Activated T-helper 17 cell treated with anti-CD3 and anti-CD28 coated beads, Interleukin-2, amount 50 U/mL, for 72 hours (primary cell): Measurements from ENCODE around the gene ZMYND15. TPM values are rescaled to one million over a fixed set of nuclear protein-coding genes. Genes with fewer than 3 reads are reported as not detected.
A peak's percentile ranks its signal among the peaks of the same experiment; 100 is the strongest.

ENCODE experiments used
- ATAC-seq: fragments of 150-1000 bp; cut with Tn5 transposase; replicated peaks from 2 replicates; pipeline ENCODE4 v1.10.0; 2021; ENCODE audit warnings: mild to moderate bottlenecking, moderate library complexity
- H3K27ac Mint-ChIP-seq: one replicate; pipeline ENCODE4 v1.8.0; 2022; ENCODE audit warnings: mixed read lengths
- H3K27me3 Mint-ChIP-seq: one replicate; pipeline ENCODE4 v1.8.0; 2022; ENCODE audit warnings: mixed read lengths
- H3K36me3 Mint-ChIP-seq: one replicate; pipeline ENCODE4 v1.8.0; 2022; ENCODE audit warnings: low read depth, mild to moderate bottlenecking, mixed read lengths
- H3K4me1 Mint-ChIP-seq: one replicate; pipeline ENCODE4 v1.8.0; 2022; ENCODE audit warnings: mixed read lengths
- H3K4me3 Mint-ChIP-seq: one replicate; pipeline ENCODE4 v1.8.0; 2022; ENCODE audit warnings: mild to moderate bottlenecking, mixed read lengths
- H3K9me3 Mint-ChIP-seq: one replicate; pipeline ENCODE4 v1.8.0; 2022; ENCODE audit warnings: mixed read lengths
- total RNA-seq, 2 donors: library from RNA; stranded (reverse); gene quantifications; one replicate each; pipeline ENCODE4 v1.2.3, GENCODE V29; 2022

Gene ZMYND15
- total RNA-seq, 2 donors from 2014 or later, result 0.42 TPM; not detected in 1

DNA sequence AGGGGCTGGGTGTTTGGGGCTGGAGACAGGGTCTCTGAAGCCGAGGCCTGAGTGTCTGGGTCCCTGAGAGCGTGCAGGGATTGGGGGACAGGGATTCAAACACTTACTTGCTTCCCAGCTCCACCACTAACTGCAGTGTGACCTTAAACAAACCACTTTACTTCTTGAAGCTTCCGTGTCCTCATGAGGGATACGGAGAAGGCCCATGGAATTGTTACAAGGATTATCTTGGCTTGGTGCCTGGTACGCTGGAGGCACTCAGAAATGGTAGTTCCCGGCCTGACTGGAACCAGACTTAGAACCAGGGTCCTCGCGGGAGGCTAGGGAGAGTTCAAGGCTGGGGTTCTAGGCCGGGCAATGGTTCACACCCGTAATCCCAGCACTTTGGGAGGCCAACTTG is 3.0 kb downstream of the ZMYND15 start:
- Mint-ChIP-seq H3K36me3 (no peaks in the 10 kb centered on the region), H3K9me3 (no peaks in the 10 kb centered on the region), H3K4me1 (peaks cover 12% of the 10 kb centered on the region), H3K27ac (no peak overlapping the region), H3K4me3 (no peak overlapping the region), H3K27me3 (peaks cover 10% of the 10 kb centered on the region)
- ATAC-seq, result no peak

- ATAC-seq, result no peak
- Mint-ChIP-seq H3K4me3 (no peak overlapping the region), H3K4me1 (peaks cover 17% of the 10 kb centered on the region), H3K9me3 (no peaks in the 10 kb centered on the region), H3K27ac (no peak overlapping the region), H3K27me3 (peaks cover 10% of the 10 kb centered on the region), H3K36me3 (no peaks in the 10 kb centered on the region)
These were observed 3.6 kb downstream of the ZMYND15 start for GRCh38 chr17:4743216-4743615.

- Mint-ChIP-seq H3K27me3 (peaks cover 10% of the 10 kb centered on the region), H3K4me1 (peaks cover 13% of the 10 kb centered on the region), H3K27ac (no peak overlapping the region), H3K9me3 (no peaks in the 10 kb centered on the region), H3K4me3 (no peak overlapping the region), H3K36me3 (no peaks in the 10 kb centered on the region)
- ATAC-seq, result no peak
These were observed 4.3 kb downstream of the ZMYND15 start for GRCh38 chr17:4743898-4744297.

GRCh38 chr17:4744999-4745969 is 5.7 kb downstream of the ZMYND15 start:
- Mint-ChIP-seq H3K27ac (no peak overlapping the region), H3K9me3 (no peaks in the 10 kb centered on the region), H3K4me1 (peaks cover 10% of the 10 kb centered on the region), H3K27me3 (peaks cover 7% of the 10 kb centered on the region), H3K36me3 (no peaks in the 10 kb centered on the region), H3K4me3 (no peak overlapping the region)
- no peak for ATAC-seq

GRCh38 chr17:4747847-4748246 is 8.2 kb downstream of the ZMYND15 start:
- no peaks in the 10 kb centered on the region for H3K36me3 Mint-ChIP-seq
- H3K27ac Mint-ChIP-seq, result peak overlapping the region; percentile 22
- peaks cover 4% of the 10 kb centered on the region for H3K27me3 Mint-ChIP-seq
- H3K9me3 Mint-ChIP-seq, result no peaks in the 10 kb centered on the region
- H3K4me1 Mint-ChIP-seq, result peaks cover 6% of the 10 kb centered on the region
- peak; percentile 75 for ATAC-seq
- peak overlapping the region; percentile 63 for H3K4me3 Mint-ChIP-seq

- no peak for ATAC-seq
These were observed 9.1 kb downstream of the ZMYND15 start for GRCh38 chr17:4748686-4749085.

DNA sequence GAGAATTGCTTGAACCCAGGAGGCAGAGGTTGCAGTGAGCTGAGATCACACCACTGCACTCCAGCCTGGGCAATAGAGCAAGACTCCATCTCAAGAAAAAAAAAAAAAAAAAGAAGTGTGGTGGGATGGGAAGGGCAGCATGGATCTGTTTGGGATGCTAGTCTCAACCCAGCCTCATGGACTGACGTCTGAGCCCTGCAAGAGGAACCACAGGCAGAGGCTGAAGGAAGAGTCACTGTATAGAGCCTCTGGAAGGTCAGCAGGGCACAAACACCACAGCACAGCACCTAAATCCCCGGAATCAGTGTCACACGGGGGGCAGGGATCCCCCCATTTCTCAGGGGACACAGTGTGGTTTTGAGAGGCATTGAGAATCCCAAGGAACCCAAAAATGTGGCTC is 11.0 kb downstream of the ZMYND15 start:
- H3K36me3 Mint-ChIP-seq, result no peaks in the 10 kb centered on the region
- H3K4me1 Mint-ChIP-seq, result peaks cover 6% of the 10 kb centered on the region
- peaks cover 18% of the 10 kb centered on the region for H3K27me3 Mint-ChIP-seq
- no peak for ATAC-seq
- no peak overlapping the region for H3K27ac Mint-ChIP-seq
- no peak overlapping the region for H3K4me3 Mint-ChIP-seq
- H3K9me3 Mint-ChIP-seq, result no peaks in the 10 kb centered on the region

More at GRCh38 chr17:4748686-4749085, 9.1 kb downstream of the ZMYND15 start:
- peak overlapping the region; percentile 63 for H3K4me3 Mint-ChIP-seq
- H3K27me3 Mint-ChIP-seq, result peaks cover 6% of the 10 kb centered on the region
- no peak overlapping the region for H3K27ac Mint-ChIP-seq
- H3K4me1 Mint-ChIP-seq, result peaks cover 6% of the 10 kb centered on the region
- H3K36me3 Mint-ChIP-seq, result no peaks in the 10 kb centered on the region
- no peaks in the 10 kb centered on the region for H3K9me3 Mint-ChIP-seq

- Mint-ChIP-seq H3K27ac (no peak overlapping the region), H3K9me3 (no peaks in the 10 kb centered on the region), H3K4me3 (no peak overlapping the region), H3K27me3 (peaks cover 18% of the 10 kb centered on the region), H3K36me3 (no peaks in the 10 kb centered on the region), H3K4me1 (peaks cover 6% of the 10 kb centered on the region)
- ATAC-seq, result no peak
These were observed 12.3 kb downstream of the ZMYND15 start for GRCh38 chr17:4751932-4752331.

DNA sequence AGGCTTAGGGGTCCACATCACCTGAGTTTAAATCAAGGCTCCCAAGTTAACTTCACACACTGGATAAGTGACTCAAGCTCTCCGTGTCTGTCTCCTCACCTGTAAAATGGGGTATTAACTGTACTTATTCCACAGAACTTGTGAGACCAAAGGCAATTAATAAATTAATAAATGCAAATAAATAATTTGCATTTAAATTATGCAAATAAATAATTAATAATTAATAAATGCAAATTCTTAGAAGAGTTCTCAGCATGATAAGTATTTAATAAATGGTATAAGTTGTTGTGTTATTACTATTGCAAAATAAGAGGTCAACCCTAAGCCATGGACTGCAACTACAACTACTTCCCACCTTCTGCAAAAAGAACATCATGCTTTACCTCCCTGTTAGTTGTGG is 13.8 kb downstream of the ZMYND15 start:
- H3K27me3 Mint-ChIP-seq, result peaks cover 18% of the 10 kb centered on the region
- H3K4me3 Mint-ChIP-seq, result no peak overlapping the region
- H3K27ac Mint-ChIP-seq, result no peak overlapping the region
- H3K9me3 Mint-ChIP-seq, result no peaks in the 10 kb centered on the region
- no peaks in the 10 kb centered on the region for H3K4me1 Mint-ChIP-seq
- H3K36me3 Mint-ChIP-seq, result no peaks in the 10 kb centered on the region
- no peak for ATAC-seq

DNA sequence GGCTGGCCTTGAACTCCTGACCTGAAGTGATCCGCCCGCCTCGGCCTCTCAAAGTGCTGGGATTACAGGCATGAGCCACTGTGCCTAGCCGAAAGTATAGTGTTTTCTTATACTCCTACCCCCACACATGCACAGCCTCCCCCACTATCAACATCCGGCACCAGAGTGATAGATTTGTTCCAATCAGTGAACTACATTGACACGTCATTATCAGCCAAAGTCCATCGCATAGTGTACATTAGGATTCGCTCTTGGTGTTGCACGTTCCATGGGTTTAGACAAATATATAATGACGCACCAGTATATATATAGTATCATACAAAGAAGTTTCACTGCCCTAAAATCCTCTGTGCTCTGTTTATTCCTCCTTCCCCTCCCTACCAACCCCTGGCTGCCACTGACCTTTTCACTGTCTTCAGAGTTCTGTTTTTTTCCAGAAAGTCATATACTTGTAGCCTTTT is 20.2 kb downstream of the ZMYND15 start:
- Mint-ChIP-seq H3K27me3 (peaks cover 8% of the 10 kb centered on the region), H3K4me3 (no peak overlapping the region), H3K4me1 (no peaks in the 10 kb centered on the region), H3K9me3 (no peaks in the 10 kb centered on the region), H3K27ac (no peak overlapping the region), H3K36me3 (no peaks in the 10 kb centered on the region)
- ATAC-seq, result no peak

GRCh38 chr17:4764595-4764994 is 25.0 kb downstream of the ZMYND15 start:
- no peaks in the 10 kb centered on the region for H3K4me1 Mint-ChIP-seq
- no peaks in the 10 kb centered on the region for H3K36me3 Mint-ChIP-seq
- ATAC-seq, result no peak
- peaks cover 4% of the 10 kb centered on the region for H3K27me3 Mint-ChIP-seq
- no peak overlapping the region for H3K27ac Mint-ChIP-seq
- H3K4me3 Mint-ChIP-seq, result no peak overlapping the region
- no peaks in the 10 kb centered on the region for H3K9me3 Mint-ChIP-seq

DNA sequence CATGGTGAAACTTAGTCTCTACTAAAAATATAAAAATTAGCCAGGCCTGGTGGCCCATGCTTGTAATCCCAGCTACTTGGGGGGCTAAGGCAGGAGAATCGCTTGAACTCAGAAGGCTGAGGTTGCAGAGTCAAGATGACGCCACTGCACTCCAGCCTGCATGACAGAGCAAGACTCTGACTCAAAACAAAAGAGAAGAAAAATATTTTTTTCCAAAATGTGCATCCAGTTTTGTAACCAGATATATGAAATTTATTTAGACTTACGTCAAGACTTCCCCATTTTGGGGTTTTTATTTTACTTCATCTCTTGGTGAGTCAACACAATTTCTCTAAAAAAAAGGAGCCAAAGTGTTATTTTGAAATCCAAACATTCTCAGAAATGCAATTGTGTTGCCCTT is 26.6 kb downstream of the ZMYND15 start:
- Mint-ChIP-seq H3K27me3 (peaks cover 4% of the 10 kb centered on the region), H3K27ac (no peak overlapping the region), H3K4me3 (no peak overlapping the region), H3K9me3 (no peaks in the 10 kb centered on the region), H3K4me1 (no peaks in the 10 kb centered on the region), H3K36me3 (no peaks in the 10 kb centered on the region)
- ATAC-seq, result no peak

- H3K4me3 Mint-ChIP-seq, result no peak overlapping the region
- peaks cover 3% of the 10 kb centered on the region for H3K4me1 Mint-ChIP-seq
- peaks cover 6% of the 10 kb centered on the region for H3K27me3 Mint-ChIP-seq
- no peak for ATAC-seq
- H3K9me3 Mint-ChIP-seq, result no peaks in the 10 kb centered on the region
- no peaks in the 10 kb centered on the region for H3K36me3 Mint-ChIP-seq
- H3K27ac Mint-ChIP-seq, result no peak overlapping the region
These were observed 27.1 kb downstream of the ZMYND15 start for GRCh38 chr17:4766723-4767122.

- Mint-ChIP-seq H3K27ac (no peak overlapping the region), H3K36me3 (no peaks in the 10 kb centered on the region), H3K4me1 (peaks cover 6% of the 10 kb centered on the region), H3K27me3 (peaks cover 8% of the 10 kb centered on the region), H3K9me3 (no peaks in the 10 kb centered on the region), H3K4me3 (no peak overlapping the region)
- no peak for ATAC-seq
These were observed 28.7 kb downstream of the ZMYND15 start for GRCh38 chr17:4768298-4768697.

- Mint-ChIP-seq H3K27me3 (peaks cover 11% of the 10 kb centered on the region), H3K4me3 (no peak overlapping the region), H3K27ac (no peak overlapping the region), H3K9me3 (no peaks in the 10 kb centered on the region), H3K4me1 (peaks cover 6% of the 10 kb centered on the region), H3K36me3 (no peaks in the 10 kb centered on the region)
- no peak for ATAC-seq
These were observed 30.0 kb downstream of the ZMYND15 start for GRCh38 chr17:4769628-4770027.
